ENCODE data around the gene COQ8B. TPM values are rescaled to one million over a fixed set of nuclear protein-coding genes. Genes with fewer than 3 reads are reported as not detected.

COQ8B gene
- total and polyA plus RNA-seq, 2 of the 4 experiments (the other 2 are of a cell fraction), result 14.9 to 23.2 TPM

DNA sequence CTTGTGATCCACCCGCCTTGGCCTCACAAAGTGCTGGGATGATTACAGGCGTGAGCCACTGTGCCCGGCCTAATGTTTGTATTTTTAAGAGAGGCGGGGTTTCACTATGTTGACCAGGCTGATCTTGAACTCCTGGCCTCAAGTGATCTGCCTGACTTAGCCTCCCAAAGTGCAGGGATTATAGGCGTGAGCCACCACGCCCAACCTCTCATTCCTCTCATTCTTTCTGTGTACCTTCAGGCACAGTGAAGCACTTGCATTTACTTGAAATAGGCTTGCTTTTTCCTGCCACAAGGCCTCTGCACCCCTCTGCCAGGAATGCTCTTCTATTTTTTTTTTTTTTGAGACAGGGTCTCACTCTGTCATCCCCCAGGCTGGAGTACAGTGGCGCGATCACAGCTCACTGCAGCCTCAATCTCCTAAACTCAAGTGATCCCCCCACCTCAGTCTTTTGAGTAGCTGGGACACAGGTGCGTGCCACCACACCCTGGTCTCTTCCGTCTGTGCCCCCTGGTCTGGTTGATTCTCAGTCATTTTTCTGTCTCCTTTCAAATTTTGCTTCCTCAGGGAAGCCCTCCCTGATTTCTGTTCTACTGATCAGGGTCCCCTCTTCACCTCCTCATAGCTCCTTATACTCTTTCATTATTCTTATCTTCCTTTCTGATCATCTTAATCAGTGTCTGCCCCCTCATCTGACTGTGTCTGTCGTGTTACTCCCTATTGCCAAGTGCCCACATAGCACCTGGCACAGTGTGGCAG is 18.5 kb upstream of the COQ8B start:
- Histone ChIP-seq H3K27me3 (ENCODE audit: control insufficient read depth, insufficient read depth, low read length) (no peaks in the 10 kb centered on the region), H2BK5ac (ENCODE audit: low read depth, low read length, poor library complexity, severe bottlenecking) (no peak overlapping the region), H3K4me2 (ENCODE audit: low read depth, low read length) (no peak overlapping the region), H3K14ac (replicated peaks; ENCODE audit: low read depth, low read length) (no peak overlapping the region), H2BK20ac (ENCODE audit: low read depth, low read length) (no peak overlapping the region), H2BK15ac (ENCODE audit: low read depth, low read length) (no peak overlapping the region), H2AFZ (replicated peaks; ENCODE audit: low read length, poor library complexity) (no peak overlapping the region), H3K56ac (ENCODE audit: extremely low read depth, insufficient read depth, low read length) (no peak overlapping the region), H2AK5ac (ENCODE audit: low read depth, low read length) (no peak overlapping the region), H3K4ac (ENCODE audit: low read depth, low read length) (no peak overlapping the region), H3K9ac (ENCODE audit: low read depth, low read length) (no peak overlapping the region), H3K9me1 (ENCODE audit: insufficient read depth, low read length) (no peaks in the 10 kb centered on the region), H3K23ac (ENCODE audit: low read depth, low read length) (no peak overlapping the region), H2BK120ac (ENCODE audit: low read depth, low read length) (no peak overlapping the region), H4K91ac (ENCODE audit: insufficient read depth, low read depth, low read length) (no peak overlapping the region), H3K36me3 (ENCODE audit: control insufficient read depth, insufficient read depth, low read length) (peaks cover 66% of the 10 kb centered on the region), H2AK9ac (replicated peaks; ENCODE audit: low read depth, low read length, poor library complexity) (no peak overlapping the region), H3K18ac (ENCODE audit: low read depth, low read length) (no peak overlapping the region), H4K5ac (ENCODE audit: low read depth, low read length) (no peak overlapping the region), H3K4me1 (ENCODE audit: control insufficient read depth, insufficient read depth, low read length) (no peaks in the 10 kb centered on the region), H3K9me3 (ENCODE audit: control insufficient read depth, insufficient read depth, low read length) (no peaks in the 10 kb centered on the region), H3K4me3 (ENCODE audit: insufficient read depth, low read depth, low read length) (no peak overlapping the region), H3K27ac (ENCODE audit: insufficient read depth, low read length) (no peak overlapping the region), H3K79me1 (ENCODE audit: low read depth in 1 of 2, low read length in 2 of 2) (peaks cover 0 to 4% of the 10 kb centered on the region in 2 experiments; a peak in 1 of 4 replicates), H4K8ac (ENCODE audit: low read depth in 2 of 2, low read length in 2 of 2) (no peak overlapping the region), H4K20me1 (ENCODE audit: insufficient read depth, low read length) (no peaks in the 10 kb centered on the region)
- ATAC-seq (ENCODE audit: low read depth) (no peak), DNase-seq (no peak)
- in situ Hi-C loops (cut with MboI; ENCODE audit: low sequenced_read_pairs), result no loop called here
- intact Hi-C loops (cut with micrococcal nuclease), result no loop called here
- CTCF ChIA-PET, result no interaction called here
- WGBS, 2 experiments (ENCODE audit: extremely low coverage in 2 of 2, insufficient read length in 1 of 2), result 94% methylated on average over 6 of the region's 11 CpGs; no CpG with 5 or more reads in 1 of the 2 experiments
- POLR2A ChIA-PET (ENCODE audit: unreplicated experiment), result no interaction called here
- dilution Hi-C loops (cut with HindIII; ENCODE audit: low sequenced_read_pairs, unreplicated experiment), result no loop called here
- TF ChIP-seq RAD21 (IDR thresholded peaks at IDR 0.05; ENCODE audit: low read length) (no peak), RCOR1 (IDR thresholded peaks at IDR 0.05; ENCODE audit: insufficient replicate concordance, low read length) (no peak), SMC3 (IDR thresholded peaks at IDR 0.05; ENCODE audit: low read depth, low read length) (no peak), USF2 (IDR thresholded peaks at IDR 0.05; ENCODE audit: low read depth, low read length) (no peak), CHD1 (IDR thresholded peaks at IDR 0.05; ENCODE audit: low read depth, low read length) (no peak), NFE2L2 (IDR thresholded peaks at IDR 0.05; ENCODE audit: low read depth, low read length) (no peak), BHLHE40 (IDR thresholded peaks at IDR 0.05; ENCODE audit: low read depth, low read length) (no peak), MXI1 (IDR thresholded peaks at IDR 0.05; ENCODE audit: borderline replicate concordance, low read depth, low read length) (no peak), RFX5 (IDR thresholded peaks at IDR 0.05; ENCODE audit: low read depth, low read length) (no peak), MAZ (IDR thresholded peaks at IDR 0.05; ENCODE audit: borderline replicate concordance, low read depth, low read length) (no peak), MAFK (IDR thresholded peaks at IDR 0.05; ENCODE audit: low read depth, low read length) (no peak), CEBPB (IDR thresholded peaks at IDR 0.05; ENCODE audit: low read depth, low read length) (no peak), FOS (IDR thresholded peaks at IDR 0.05; ENCODE audit: low read depth, low read length) (no peak), POLR2A (IDR thresholded peaks at IDR 0.05; ENCODE audit: low read depth, low read length) (no peak), ELK1 (IDR thresholded peaks at IDR 0.05; ENCODE audit: borderline replicate concordance, low read depth, low read length) (no peak)
- TF ChIP-seq, protein P1, sequence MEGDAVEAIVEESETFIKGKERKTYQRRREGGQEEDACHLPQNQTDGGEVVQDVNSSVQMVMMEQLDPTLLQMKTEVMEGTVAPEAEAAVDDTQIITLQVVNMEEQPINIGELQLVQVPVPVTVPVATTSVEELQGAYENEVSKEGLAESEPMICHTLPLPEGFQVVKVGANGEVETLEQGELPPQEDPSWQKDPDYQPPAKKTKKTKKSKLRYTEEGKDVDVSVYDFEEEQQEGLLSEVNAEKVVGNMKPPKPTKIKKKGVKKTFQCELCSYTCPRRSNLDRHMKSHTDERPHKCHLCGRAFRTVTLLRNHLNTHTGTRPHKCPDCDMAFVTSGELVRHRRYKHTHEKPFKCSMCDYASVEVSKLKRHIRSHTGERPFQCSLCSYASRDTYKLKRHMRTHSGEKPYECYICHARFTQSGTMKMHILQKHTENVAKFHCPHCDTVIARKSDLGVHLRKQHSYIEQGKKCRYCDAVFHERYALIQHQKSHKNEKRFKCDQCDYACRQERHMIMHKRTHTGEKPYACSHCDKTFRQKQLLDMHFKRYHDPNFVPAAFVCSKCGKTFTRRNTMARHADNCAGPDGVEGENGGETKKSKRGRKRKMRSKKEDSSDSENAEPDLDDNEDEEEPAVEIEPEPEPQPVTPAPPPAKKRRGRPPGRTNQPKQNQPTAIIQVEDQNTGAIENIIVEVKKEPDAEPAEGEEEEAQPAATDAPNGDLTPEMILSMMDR (conservative IDR thresholded peaks at IDR 0.05; ENCODE audit: low read depth, low read length), result no peak
- no TSS peak for BruUV-seq (replicated peaks)

All from IMR-90 (cell line).